ENCODE data around the gene MAST4. TPM values are rescaled to one million over a fixed set of nuclear protein-coding genes. Genes with fewer than 3 reads are reported as not detected.
A peak's percentile ranks its signal among the peaks of the same experiment; 100 is the strongest.

MAST4 gene
- total and polyA plus RNA-seq, 2 of the 13 experiments (the other 11 are each of a cell fraction or from before 2014, with no cell fraction given), result 3.4 to 3.7 TPM

- TF ChIP-seq PATZ1 (CRISPR knock-in tag; IDR thresholded peaks at IDR 0.05) (0 out of 2 replicates have a peak, but pooled peaks have one; percentile 14), ZNF883 (CRISPR knock-in tag; IDR thresholded peaks at IDR 0.05; ENCODE audit: not compliant biosample characterization) (peak; percentile 50), NFIB (CRISPR knock-in tag; IDR thresholded peaks at IDR 0.05; ENCODE audit: borderline replicate concordance) (no peak), ZNF234 (CRISPR knock-in tag; conservative IDR thresholded peaks at IDR 0.05) (no peak), ZSCAN21 (CRISPR knock-in tag; IDR thresholded peaks at IDR 0.05; ENCODE audit: borderline replicate concordance) (0 out of 2 replicates have a peak, but pooled peaks have one; percentile 27), ZNF749 (CRISPR knock-in tag; IDR thresholded peaks at IDR 0.05; ENCODE audit: borderline replicate concordance) (no peak), ZBTB21 (CRISPR knock-in tag; IDR thresholded peaks at IDR 0.05) (no peak), ZBTB8A (CRISPR knock-in tag; IDR thresholded peaks at IDR 0.05; ENCODE audit: borderline replicate concordance, low read depth) (no peak), ZMYM4 (CRISPR knock-in tag; IDR thresholded peaks at IDR 0.05) (peak; percentile 50; the same call in 1 of the 2 replicates), ZFP82 (CRISPR knock-in tag; IDR thresholded peaks at IDR 0.05; ENCODE audit: borderline replicate concordance) (no peak), GABPB1 (CRISPR knock-in tag; IDR thresholded peaks at IDR 0.05) (peak; percentile 79; the same call in 1 of the 2 replicates), KLF6 (CRISPR knock-in tag; IDR thresholded peaks at IDR 0.05) (no peak), HNRNPK (IDR thresholded peaks at IDR 0.05; ENCODE audit: low read depth, low read length, poor library complexity, severe bottlenecking) (no peak), PTBP1 (IDR thresholded peaks at IDR 0.05; ENCODE audit: low read depth, low read length, poor library complexity, severe bottlenecking) (no peak), ZMAT3 (CRISPR knock-in tag; conservative IDR thresholded peaks at IDR 0.05) (0 out of 2 replicates have a peak, but pooled peaks have one; percentile 40)
- TF ChIP-seq, protein P1, sequence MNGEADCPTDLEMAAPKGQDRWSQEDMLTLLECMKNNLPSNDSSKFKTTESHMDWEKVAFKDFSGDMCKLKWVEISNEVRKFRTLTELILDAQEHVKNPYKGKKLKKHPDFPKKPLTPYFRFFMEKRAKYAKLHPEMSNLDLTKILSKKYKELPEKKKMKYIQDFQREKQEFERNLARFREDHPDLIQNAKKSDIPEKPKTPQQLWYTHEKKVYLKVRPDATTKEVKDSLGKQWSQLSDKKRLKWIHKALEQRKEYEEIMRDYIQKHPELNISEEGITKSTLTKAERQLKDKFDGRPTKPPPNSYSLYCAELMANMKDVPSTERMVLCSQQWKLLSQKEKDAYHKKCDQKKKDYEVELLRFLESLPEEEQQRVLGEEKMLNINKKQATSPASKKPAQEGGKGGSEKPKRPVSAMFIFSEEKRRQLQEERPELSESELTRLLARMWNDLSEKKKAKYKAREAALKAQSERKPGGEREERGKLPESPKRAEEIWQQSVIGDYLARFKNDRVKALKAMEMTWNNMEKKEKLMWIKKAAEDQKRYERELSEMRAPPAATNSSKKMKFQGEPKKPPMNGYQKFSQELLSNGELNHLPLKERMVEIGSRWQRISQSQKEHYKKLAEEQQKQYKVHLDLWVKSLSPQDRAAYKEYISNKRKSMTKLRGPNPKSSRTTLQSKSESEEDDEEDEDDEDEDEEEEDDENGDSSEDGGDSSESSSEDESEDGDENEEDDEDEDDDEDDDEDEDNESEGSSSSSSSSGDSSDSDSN (CRISPR knock-in tag; IDR thresholded peaks at IDR 0.05), result peak; percentile 38; the same call in 1 of the 2 replicates
- TF ChIP-seq, protein P2, sequence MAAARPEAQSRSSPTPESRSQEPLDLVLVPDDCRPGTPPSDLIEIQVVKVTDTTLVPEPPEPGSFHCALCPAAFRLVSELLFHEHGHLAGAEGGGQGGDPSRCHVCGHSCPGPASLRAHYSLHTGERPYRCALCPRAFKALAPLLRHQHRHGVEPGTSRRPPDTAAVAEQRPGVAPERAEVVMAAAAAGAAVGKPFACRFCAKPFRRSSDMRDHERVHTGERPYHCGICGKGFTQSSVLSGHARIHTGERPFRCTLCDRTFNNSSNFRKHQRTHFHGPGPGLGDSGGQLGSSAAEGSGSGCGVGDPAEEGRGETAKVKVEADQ (CRISPR knock-in tag; IDR thresholded peaks at IDR 0.05; ENCODE audit: borderline replicate concordance), result peak; percentile 24; the same call in 1 of the 2 replicates
- TF ChIP-seq, protein P3, sequence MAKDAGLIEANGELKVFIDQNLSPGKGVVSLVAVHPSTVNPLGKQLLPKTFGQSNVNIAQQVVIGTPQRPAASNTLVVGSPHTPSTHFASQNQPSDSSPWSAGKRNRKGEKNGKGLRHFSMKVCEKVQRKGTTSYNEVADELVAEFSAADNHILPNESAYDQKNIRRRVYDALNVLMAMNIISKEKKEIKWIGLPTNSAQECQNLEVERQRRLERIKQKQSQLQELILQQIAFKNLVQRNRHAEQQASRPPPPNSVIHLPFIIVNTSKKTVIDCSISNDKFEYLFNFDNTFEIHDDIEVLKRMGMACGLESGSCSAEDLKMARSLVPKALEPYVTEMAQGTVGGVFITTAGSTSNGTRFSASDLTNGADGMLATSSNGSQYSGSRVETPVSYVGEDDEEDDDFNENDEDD (CRISPR knock-in tag; IDR thresholded peaks at IDR 0.05; ENCODE audit: borderline replicate concordance), result peak; percentile 53; the same call in 1 of the 2 replicates
- TF ChIP-seq, protein P4, sequence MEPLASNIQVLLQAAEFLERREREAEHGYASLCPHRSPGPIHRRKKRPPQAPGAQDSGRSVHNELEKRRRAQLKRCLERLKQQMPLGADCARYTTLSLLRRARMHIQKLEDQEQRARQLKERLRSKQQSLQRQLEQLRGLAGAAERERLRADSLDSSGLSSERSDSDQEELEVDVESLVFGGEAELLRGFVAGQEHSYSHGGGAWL (CRISPR knock-in tag; IDR thresholded peaks at IDR 0.05), result peak; percentile 38; the same call in 1 of the 2 replicates
These were observed at the start of gene MAST4 (continued) for GRCh38 chr5:66595756-66596635.

All from HepG2 (cell line).